Measurements from ENCODE around the gene PSMG1. TPM values are rescaled to one million over a fixed set of nuclear protein-coding genes. Genes with fewer than 3 reads are reported as not detected.
A peak's percentile ranks its signal among the peaks of the same experiment; 100 is the strongest.
"Not testable (repeated sequence)": the region's sequence is repeated elsewhere in the genome, so short reads cannot be mapped to it uniquely, and the experiment has no call there.

Gene PSMG1
- total RNA-seq, result 25.4 TPM

- DNase-seq (ENCODE audit: low spot score in 2 of 2), result peak; percentile 75 to 97
- TF ChIP-seq CTCF (IDR thresholded peaks at IDR 0.05), result no peak
- peaks cover 0 to 4% of the 10 kb centered on the region in 2 donors for H3K36me3 ChIP-seq
- intact Hi-C loops (cut with DNase I), result loop anchor here (10.0 kb wide), 1 partner anchor 201 kb away; a partner anchor contains a TSS
- H3K27me3 ChIP-seq, result no peaks in the 10 kb centered on the region
- H3K4me3 ChIP-seq, result peak within 1 kb of the TSS; percentile 77 to 91
- H3K27ac ChIP-seq, result peak within 1 kb of the TSS; percentile 88 to 95
- peaks cover 0 to 11% of the 10 kb centered on the region in 2 donors for H3K4me1 ChIP-seq
- H3K9me3 ChIP-seq, result no peaks in the 10 kb centered on the region
Observed at GRCh38 chr21:39183272-39184049, at the start of gene PSMG1. TSS of gene PSMG1 (minus strand) at chr21:39183451. CDS start at chr21:39183385, 66 bp downstream.

- no peak overlapping the region for H3K27ac ChIP-seq
- no peaks in the 10 kb centered on the region for H3K4me1 ChIP-seq
- H3K9me3 ChIP-seq, result no peaks in the 10 kb centered on the region
- no peaks in the 10 kb centered on the region for H3K27me3 ChIP-seq
- DNase-seq (ENCODE audit: low spot score in 2 of 2), result no peak
- no peak for TF ChIP-seq CTCF (IDR thresholded peaks at IDR 0.05)
- intact Hi-C loops (cut with DNase I), result no loop called here
- peaks cover 17 to 57% of the 10 kb centered on the region in 2 donors for H3K36me3 ChIP-seq
- H3K4me3 ChIP-seq, result no peak overlapping the region
Observed at GRCh38 chr21:39232861-39233291, 49.6 kb upstream of the PSMG1 start.

GRCh38 chr21:39224930-39225329 is 41.7 kb upstream of the PSMG1 start:
- no peaks in the 10 kb centered on the region for H3K4me1 ChIP-seq
- DNase-seq (ENCODE audit: low spot score in 2 of 2), result no peak
- no peak overlapping the region for H3K27ac ChIP-seq
- H3K4me3 ChIP-seq, result no peak overlapping the region
- intact Hi-C loops (cut with DNase I), result no loop called here
- H3K36me3 ChIP-seq, result peaks cover 20 to 54% of the 10 kb centered on the region in 2 donors
- TF ChIP-seq CTCF (IDR thresholded peaks at IDR 0.05), result no peak
- no peaks in the 10 kb centered on the region for H3K27me3 ChIP-seq
- H3K9me3 ChIP-seq, result no peaks in the 10 kb centered on the region

- intact Hi-C loops (cut with DNase I), result no loop called here
- H3K9me3 ChIP-seq, result no peaks in the 10 kb centered on the region
- no peak overlapping the region for H3K4me3 ChIP-seq
- TF ChIP-seq CTCF (IDR thresholded peaks at IDR 0.05), result no peak
- no peak overlapping the region for H3K27ac ChIP-seq
- DNase-seq (ENCODE audit: low spot score in 2 of 2), result no peak
- peaks cover 17 to 51% of the 10 kb centered on the region in 2 donors for H3K36me3 ChIP-seq
- no peaks in the 10 kb centered on the region for H3K27me3 ChIP-seq
- no peaks in the 10 kb centered on the region for H3K4me1 ChIP-seq
Observed at GRCh38 chr21:39221997-39222486, 38.8 kb upstream of the PSMG1 start.

- H3K36me3 ChIP-seq, result peaks cover 12 to 45% of the 10 kb centered on the region in 2 donors
- intact Hi-C loops (cut with DNase I), result no loop called here
Observed at GRCh38 chr21:39221282-39221996, 38.2 kb upstream of the PSMG1 start.

GRCh38 chr21:39220875-39221274 is 37.6 kb upstream of the PSMG1 start:
- DNase-seq (ENCODE audit: low spot score in 2 of 2); H3K27ac ChIP-seq; intact Hi-C loops (cut with DNase I); H3K4me3 ChIP-seq; H3K9me3 ChIP-seq; H3K4me1 ChIP-seq; H3K27me3 ChIP-seq: not testable (repeated sequence)
- H3K36me3 ChIP-seq, result peaks cover 16 to 43% of the 10 kb centered on the region in 2 donors

More at GRCh38 chr21:39221282-39221996, 38.2 kb upstream of the PSMG1 start:
- H3K9me3 ChIP-seq, result no peaks in the 10 kb centered on the region
- H3K27me3 ChIP-seq, result no peaks in the 10 kb centered on the region
- no peak for DNase-seq (ENCODE audit: low spot score in 2 of 2)
- no peak overlapping the region for H3K27ac ChIP-seq
- no peak for TF ChIP-seq CTCF (IDR thresholded peaks at IDR 0.05)
- no peaks in the 10 kb centered on the region for H3K4me1 ChIP-seq
- H3K4me3 ChIP-seq, result no peak overlapping the region
